ENCODE results near the gene MICAL3.
"Not testable (repeated sequence)": the region's sequence is repeated elsewhere in the genome, so short reads cannot be mapped to it uniquely, and the experiment has no call there.

Gene MICAL3

DNA sequence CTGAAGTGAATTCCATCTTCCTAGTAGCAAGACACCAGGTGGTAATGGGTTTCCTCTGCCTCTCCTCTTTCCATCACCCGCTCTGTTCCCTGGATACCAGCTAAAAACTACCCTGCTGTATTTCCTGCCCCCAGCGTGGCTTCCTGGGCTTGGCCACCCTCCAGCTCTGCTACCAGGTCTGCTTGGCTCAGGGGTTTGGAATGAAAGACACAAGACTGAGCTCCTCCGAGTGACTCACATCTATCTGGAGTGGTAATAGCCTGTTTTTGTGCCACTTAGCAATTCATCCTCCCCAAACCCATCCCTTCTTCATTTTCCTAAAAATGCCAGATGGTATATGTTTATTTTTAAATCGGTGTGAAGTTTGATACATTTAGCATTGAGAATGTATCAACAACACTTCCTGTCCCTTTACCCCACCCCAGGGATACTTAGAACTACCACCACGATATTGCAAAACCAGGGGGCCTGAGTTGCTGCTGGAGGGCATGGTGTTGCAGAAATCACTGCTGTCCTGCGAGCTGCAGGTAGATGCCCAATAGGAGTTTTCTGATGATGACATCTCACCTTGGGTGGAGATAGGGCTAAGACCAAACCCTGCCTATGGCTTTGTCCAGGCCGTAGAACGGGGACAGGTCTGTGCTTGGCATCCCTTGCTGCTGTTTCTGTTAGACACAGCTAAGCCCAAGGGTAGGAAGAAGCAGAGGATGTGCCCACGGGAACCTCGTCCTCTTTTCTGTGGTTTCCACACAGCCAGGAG lies 7.5 kb upstream of the MICAL3 start:
- DNase-seq (ENCODE audit: low read depth in 2 of 2): no peak

DNA sequence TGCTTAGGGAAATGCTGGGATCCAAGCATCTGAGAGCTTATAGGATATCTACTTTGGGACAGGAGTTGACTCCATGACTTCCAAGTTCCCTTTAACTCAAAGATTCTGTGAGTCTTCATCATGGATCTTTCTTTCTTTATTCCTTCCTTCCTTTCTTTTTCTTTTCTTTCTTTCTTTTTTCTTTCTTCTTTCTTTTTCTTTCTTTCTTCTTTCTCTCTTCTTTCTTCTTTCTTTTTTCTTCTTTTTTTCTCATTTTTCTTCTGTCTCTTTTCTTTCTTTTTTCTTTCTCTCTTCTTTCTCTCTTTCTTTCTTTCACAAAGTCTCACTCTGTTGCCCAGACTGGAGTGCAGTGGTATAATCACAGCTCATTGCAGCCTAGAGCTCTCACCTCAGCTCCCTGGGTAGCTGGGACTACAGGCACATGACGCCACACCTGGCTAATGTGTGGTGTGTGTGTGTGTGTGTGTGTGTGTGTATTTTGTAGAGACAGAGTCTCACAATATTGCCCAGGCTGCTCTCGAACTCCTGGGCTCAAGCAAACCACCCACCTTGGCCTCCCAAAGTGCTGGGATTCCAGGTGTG lies 5.4 kb upstream of the MICAL3 start:
- DNase-seq (ENCODE audit: low read depth in 2 of 2): no peak

DNA sequence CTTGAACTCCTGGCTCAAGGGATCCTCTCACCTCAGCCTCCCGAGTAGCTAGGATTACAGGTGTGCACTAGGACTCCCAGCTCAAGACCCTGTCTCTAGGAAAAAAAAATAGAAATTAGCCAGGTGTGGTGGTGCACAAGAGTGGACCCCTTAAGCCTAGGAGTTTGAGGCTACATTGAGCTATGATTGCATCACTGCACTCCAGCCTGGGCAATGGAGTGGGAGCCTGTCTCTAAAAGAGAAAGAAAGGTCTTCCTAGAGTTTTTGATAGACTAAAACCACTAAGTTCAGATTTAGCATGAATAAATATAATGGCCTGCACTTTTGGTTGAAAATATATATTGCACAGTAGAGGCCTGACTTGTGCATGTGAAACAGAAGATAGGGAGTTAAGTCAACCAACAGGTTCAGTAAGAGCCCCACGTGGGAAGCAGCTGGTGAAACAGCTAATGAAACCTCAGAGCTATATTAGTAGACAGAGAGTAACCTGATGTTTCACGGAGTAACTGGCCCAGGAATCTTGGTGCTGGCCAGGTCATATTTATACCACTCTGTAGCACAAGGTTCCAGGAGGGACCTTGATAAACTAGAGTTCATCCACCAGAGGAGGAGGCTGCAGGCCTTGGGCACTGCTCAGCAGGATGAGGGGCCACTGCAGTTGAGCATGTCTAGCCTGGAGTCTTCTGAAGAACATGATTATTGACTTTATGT lies 4.6 kb upstream of the MICAL3 start:
- DNase-seq (ENCODE audit: low read depth in 2 of 2): no peak

DNA sequence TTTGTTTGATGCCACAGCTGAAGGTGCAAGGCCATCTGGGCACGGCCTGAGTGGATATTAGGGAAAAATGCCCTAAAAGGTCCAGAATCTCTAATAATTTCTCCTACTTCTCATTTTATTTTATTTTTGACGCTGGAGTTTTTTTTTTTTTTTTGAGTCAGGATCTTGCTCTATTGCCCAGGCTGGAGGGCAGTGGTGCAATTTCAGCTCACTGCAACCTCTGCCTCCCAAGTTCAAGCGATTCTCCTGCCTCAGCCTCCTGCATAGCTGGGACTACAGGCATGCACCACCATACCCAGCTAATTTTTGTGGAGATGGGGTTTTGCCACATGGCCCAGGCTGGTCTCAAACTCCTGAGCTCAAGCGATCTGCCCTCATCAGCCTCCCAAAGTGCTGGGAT lies 1.5 kb upstream of the MICAL3 start:
- not testable (repeated sequence) for DNase-seq (ENCODE audit: low read depth in 2 of 2)

DNA sequence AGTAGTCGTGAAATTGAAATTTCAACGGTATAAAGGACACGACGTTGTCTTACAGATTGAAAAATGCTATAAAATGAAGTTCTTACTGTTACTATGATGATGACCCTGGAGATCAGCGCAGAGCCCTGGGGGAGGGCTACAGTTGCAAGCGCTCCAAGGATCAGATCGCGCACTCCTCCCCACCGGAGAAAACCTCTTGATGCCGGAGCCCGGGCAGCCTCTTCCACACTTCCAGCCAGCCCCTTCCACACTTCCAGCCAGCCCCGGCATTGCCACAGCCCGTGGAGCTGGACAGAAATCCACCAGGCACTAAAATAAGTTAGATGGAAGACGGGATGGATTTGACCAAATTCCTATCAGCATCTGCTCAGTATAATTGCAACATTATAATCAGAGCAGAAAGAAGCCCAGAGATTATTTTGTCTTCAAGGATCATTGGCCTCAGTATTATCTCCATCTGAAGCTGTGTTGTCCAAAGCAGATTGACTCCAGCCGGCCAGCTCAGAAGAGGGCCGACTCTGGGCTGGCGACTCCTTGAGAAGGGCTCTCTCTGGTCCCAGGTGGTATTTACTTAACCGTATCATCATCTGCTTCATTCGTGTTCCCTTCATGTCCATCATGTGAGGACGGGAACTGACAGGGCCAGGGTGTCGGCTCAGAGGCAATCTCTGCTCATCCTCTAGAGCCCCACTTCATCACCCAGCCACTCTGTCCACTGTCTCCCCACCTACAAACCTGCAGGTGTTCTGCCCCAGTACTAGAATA lies 777 bp upstream of the MICAL3 start:
- DNase-seq (ENCODE audit: low read depth in 2 of 2): no peak

DNA sequence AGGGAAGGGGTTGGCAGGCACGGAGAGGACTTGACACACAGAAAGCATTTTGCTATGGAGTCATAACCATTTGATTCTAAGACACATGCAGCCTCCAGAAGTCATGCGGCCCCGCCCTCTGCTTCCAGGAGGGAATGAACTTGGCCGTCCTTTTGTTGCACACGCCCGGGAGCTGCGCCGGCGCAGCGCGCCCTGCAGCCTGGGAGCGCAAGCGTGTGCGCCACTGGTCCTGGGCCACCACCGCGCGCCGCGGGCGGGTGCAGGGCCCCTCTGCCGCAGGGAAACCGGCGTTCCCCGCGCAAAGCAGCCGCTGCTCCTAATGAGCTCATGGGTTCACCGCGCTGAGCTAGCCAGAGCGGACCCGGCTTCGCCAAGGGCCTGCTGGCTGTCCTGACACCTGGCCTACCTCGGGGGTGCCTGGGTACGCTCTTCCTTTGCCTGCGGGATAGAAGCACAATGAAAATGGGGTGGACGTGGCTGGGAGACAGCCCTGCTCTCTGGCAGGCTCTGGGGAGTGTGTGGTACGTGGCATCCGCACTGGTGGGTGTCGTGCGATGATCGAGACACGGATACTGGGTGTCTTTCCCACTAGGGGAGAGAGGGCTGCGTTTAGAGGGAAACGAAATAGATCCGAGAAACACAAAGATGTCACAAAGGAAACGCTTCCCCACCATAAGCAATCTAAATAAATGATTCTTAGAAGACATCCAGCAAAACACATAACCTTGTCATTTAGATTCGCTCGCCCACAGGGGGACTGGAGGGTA lies 669 bp downstream of the MICAL3 start:
- DNase-seq (ENCODE audit: low read depth in 2 of 2): no peak

DNA sequence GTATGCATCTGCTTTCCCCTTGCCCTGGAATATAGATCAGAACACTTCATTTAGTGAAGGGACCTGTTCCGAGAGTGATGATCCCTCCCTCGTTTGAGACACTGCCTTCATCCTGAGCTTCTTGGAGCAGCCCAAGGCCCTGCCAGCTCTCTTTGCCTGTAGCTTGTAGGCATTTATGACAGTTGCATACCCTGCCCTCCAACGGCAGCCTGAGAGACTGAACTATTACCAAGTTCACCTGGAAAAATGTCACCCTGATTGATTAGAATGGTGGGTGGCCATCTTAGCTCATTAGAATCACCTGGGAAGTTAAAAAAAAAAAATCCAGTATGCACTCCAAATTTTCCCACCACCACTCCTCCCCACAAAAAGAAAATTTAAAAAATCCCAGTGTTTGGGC lies 1.5 kb downstream of the MICAL3 start:
- no peak for DNase-seq (ENCODE audit: low read depth in 2 of 2)

DNA sequence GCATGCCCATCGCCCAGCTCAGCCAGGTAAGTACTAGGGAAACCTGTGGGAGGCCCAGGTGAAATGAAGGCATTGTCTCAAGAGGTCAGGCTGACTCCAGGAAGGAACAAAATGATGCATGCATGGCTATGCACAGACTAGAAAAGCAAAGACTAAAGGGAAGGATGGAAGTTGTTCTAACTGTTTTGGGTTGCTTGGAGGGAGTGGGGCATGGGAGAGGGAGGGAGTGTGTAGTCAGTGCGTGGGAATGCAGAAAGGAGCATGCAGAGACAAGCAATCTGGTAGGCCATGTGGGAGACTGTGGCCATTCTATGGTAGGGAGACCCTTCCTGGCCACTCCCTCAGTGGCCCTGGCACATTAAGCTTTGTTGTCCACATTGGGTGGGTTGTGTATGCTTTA lies 2.9 kb downstream of the MICAL3 start:
- DNase-seq (ENCODE audit: low read depth in 2 of 2): no peak

DNA sequence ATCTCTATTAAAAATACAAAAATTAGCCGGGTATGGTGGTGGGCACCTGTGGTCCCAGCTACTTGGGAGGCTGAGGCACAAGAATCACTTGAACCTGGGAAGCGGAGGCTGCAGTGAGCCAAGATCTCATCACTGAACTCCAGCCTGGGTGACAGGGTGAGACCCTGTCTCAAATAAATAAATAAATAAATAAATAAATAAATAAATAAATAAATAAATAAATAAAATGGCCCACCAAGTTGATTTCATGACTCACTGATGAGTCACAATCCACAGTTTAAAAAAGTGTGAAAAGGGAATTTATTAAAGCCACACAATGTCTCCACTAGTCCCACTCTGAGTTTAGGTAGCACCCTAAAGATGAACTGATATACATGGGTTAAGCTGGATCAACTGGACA lies 3.6 kb downstream of the MICAL3 start:
- DNase-seq (ENCODE audit: low read depth in 2 of 2): not testable (repeated sequence)

DNA sequence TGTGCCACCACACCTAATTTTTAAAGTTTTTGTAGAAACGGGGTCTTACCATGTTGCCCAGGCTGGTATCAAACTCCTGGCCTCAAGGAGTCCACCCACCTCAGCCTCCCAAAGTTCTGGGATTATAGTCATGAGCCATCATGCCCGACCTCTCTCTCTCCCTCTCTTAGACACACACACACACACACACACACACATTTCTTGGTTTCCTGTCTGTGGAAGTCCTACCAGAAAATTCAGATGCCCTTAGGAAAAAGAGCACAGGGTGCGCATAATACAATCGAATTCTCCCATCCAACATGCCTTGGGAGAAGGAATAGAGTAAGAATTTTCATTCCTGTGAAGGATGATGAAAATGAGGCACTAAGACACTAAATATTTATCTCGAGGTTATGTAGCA lies 10.4 kb downstream of the MICAL3 start:
- no peak for DNase-seq (ENCODE audit: low read depth in 2 of 2)

DNA sequence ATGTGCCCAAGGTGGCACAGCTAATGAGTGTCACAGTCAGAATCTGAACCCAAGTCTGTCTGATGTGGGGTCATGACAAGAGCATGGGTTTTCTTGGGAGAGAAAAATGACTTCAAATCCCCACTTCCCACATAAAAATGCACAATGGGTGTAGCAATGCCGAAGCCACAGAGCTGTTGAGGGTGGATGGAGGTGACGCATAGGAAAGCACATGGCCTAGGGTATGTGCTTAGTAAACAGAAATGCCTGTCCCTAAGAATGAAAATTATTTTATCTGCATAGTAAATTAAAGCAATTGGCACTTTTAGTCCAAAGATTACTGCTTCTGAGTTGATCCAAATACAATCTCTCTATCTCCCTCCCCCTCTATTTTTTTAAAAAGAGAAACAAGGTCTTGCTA lies 10.9 kb downstream of the MICAL3 start:
- no peak for DNase-seq (ENCODE audit: low read depth in 2 of 2)

DNA sequence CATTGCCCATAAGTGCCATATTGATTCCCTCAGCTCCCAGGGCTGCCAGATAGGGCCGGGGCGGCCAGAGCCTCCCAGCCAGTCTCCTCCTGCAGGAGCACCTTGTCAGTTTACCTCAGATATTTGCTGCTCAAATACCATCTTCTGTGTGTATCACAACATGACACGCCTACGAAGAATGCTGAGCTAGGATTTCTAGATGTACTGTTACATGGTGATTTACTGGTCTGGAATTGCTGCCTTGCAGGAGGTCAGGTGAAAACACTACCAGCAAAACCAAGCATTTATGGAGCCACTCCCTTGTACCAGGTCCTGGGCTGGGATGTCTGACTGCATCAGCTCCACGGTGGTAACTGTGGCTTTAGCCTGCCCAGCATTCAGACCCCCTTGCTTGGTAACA lies 11.8 kb downstream of the MICAL3 start:
- DNase-seq (ENCODE audit: low read depth in 2 of 2): no peak

DNA sequence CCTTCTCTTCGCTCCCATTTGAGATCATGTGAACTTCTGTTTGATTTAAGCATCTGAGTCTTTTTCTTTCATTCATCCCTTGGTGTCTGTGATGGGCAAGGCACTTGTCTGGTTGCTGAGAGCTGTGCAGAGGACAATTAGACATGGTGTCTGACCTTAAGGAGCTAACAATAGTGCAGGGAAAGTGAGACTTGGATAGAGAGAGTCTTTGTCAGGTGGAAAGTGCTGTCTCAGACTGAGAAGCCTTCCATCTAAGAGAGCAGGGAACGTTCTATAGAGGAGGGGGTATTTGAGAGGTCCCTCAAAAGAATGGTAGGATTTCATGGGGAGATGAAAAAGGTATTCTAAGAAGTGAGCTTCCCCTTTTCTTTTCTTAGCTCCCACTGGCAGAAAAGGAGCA lies 14.1 kb downstream of the MICAL3 start:
- no peak for DNase-seq (ENCODE audit: low read depth in 2 of 2)

DNA sequence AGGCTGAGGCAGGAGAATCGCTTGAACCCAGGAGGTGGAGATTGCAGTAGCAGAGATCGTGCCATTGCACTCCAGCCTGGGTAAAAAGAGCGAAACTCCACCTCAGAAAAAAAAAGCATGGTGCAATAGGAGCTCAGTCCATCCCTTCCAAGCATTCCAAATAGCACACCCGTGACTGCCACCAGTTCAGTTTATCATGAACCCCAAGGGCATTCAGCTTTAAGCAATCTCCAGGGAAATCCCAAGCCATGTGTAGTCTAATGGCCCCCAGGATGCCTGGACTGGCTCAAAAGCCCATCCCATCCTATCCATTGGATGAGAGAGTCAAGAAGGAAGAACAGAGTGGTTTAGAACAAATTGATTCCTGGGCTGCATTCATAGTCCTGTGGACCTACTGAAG lies 16.2 kb downstream of the MICAL3 start:
- no peak for DNase-seq (ENCODE audit: low read depth in 2 of 2)

DNA sequence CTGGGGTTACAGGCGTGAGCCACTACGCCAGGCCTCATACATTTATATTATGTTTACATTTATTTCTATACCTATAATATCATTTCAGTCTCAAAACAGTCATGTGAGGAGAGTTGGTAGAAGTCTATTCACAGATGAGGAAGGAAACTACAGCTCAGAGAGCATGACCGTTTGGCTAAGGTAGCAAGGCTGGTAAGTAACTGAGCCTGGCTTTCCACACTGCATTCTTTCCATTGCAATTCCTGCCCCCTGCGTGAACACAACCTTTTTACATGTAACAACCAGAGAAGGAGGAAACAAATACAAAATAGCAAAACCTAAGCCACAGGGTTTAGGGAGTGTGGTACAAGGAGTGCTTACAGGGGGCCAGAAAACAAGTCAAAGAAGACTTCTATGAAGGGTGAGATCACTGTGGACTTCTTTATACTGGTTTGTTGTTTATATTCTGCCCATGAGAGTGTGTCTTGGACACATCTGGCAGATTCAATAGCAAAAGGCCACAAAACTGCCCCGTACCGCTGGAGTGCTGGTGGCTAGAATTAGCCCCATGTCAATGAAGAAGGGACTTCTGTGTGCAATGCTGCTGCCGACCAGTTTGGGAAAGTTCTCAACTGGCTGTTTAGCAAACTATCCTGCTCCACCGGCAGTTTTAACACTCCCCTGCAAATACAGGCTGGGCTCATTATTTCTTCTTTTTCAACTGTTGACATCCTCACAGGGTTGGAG lies 19.0 kb downstream of the MICAL3 start:
- no peak for DNase-seq (ENCODE audit: low read depth in 2 of 2)

DNA sequence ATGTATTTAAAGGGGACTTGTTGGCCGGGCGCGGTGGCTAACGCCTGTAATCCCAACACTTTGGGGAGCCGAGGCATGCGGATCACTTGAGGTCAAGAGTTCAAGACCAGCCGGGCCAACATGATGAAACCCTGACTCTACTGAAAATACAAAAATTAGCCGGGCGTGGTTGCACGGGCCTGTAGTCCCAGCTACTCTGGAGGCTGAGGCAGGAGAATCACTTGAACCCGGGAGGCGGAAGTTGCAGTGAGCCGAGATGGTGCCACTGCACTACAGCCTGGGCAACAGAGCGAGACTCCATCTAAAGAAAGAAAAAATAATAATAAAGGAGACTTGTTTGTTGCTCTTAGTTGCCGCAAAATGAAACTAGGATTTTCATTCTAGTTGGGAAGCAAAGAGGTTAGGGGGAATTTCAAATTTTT lies 22.5 kb downstream of the MICAL3 start:
- DNase-seq (ENCODE audit: low read depth in 2 of 2): not testable (repeated sequence)

DNA sequence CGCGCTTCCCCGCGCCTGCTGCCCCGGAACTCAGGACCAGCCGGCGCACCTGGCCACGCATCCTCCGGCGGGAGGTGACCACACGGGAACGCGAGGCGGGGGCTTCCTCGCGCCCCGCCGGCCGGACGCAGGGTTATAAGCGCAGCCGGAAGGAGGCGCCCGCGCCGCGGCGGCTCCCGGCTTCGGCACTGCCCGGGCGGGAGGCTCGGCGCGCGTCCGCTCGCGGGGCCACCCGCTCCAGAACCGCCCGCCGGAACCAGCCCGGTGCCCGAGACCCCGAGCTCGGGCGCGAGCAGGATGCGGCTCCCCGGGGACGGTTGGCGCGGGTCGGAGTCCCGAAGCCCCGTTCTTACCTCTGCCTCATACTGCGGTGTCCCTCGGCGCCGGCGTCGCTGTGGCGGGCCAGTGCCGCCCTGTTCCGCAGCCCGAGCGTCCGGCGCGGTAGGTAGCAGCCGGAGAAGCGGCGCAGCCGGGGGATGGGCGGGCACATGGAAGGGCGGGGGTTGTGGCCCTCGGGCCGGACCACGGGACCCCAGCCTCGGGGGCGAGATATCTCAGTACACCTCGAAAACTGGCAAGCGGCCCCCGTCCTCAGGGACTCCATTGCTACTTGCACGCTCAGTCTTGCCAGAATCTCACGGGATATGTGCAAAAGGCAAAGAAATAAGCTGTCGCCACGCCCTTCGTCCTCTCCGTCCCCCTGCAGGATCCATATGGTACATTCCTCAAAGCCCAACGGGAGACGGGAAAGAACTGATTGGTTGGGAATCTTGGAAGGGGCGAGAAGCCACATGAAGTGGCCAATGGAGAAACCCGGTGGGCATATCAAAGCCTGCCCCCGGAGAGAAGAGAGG lies 23.1 kb downstream of the MICAL3 start:
- DNase-seq (ENCODE audit: low read depth in 2 of 2): peak in 1 of 2 donors; percentile 43

DNA sequence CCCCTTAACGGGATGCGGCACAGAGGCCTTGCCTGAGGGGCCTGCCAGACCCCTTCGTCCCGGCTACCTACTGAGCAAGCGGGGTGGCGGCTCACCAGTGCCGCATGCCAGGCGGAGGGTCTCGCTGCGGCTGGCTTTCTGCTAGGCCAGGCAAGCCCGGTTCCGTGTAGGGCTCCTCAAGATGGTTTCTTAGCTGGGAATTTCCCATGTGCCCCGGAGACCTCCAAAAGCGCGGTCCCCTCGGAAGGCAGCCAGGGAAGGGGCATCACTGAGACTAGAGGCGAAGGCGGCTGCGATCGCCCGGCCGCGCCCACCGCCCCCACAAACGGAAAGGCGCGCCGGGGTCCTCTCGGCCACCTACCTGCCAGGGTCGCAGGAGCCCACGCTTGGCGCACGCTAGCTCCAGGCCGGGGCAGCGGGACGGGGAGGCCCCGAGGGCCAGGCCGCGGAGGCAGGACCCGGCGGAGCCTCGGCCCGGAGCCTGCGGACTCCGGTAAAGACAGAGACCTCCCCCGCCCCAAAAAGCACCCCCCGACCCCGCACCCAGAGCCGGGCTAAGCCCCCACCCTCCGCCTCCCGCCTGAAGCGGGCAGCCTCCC lies 23.8 kb downstream of the MICAL3 start:
- no peak for DNase-seq (ENCODE audit: low read depth in 2 of 2)

DNA sequence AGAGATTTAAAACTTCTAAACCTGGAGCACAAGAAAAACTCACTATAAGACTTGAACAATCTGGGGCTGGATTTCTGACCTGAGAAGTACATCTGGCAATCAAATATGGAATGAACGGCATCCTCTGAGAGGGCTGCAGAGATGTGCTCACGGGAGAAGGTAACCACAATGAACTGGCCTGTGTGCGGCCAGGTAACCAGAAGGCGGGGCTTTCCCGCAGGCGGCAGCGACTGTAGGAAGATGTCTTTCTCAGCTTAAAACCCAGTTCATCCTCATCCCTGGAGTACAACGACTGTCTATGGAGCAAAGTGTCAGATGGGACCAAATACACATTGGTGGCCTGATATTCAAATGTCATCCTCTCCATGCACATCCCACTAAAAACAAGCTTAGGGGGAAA lies 24.5 kb downstream of the MICAL3 start:
- DNase-seq (ENCODE audit: low read depth in 2 of 2): no peak

DNA sequence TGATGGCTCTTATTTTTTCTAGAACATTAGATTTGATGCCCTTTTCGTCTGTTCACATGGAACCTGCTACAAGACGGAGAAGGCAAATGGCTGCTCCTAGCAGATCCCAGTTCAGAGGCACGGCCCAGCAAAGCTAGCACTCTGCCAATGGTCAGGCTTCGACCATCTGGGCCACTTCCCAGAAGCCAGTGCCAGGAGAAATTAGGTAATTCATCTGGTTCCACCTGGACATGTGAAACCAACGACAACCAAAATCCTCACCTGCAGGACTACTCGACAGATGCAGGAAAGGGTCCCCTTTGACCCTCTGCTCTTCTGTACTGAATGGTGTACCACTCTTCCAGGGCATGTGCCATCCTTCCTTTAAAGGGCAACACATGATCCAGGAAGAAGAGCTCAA lies 25.4 kb downstream of the MICAL3 start:
- no peak for DNase-seq (ENCODE audit: low read depth in 2 of 2)
